SK-N-SH (cell line): ENCODE measurements around the gene UBE2I. TPM values are rescaled to one million over a fixed set of nuclear protein-coding genes. Genes with fewer than 3 reads are reported as not detected.

Experiments
- CTCF ChIA-PET: fragments of 300-600, 350-600 bp; formaldehyde crosslinking; extraction: SDS; loops from one replicate; lab custom pipeline; 2021; lab: Yijun Ruan, JAX
- POLR2A ChIA-PET: fragments of 350-600 bp; sonication (Branson Sonifier 250); formaldehyde crosslinking; extraction: SDS; loops from one replicate; lab custom pipeline; 2020; ENCODE audit warnings: antibody characterized with exemption, inconsistent platforms; lab: Yijun Ruan, JAX
- DNase-seq: peaks from one replicate; pipeline ENCODE4 v3.0.0; 2012
- H2AFZ ChIP-seq: fragments of 200-600 bp; sonication (generic); 2 replicates; pipeline ENCODE4 v1.8.1; 2016; ENCODE audit warnings: antibody characterized with exemption, mild to moderate bottlenecking, low read depth
- H3F3A ChIP-seq: fragments of 200-600 bp; sonication (generic); replicated peaks from 2 replicates; pipeline ENCODE3; 2016; ENCODE audit warnings: antibody characterized with exemption, mild to moderate bottlenecking; ENCODE audit not compliant: insufficient read depth
- H3K27ac ChIP-seq, 2 experiments: fragments of 200-500 bp in 1 of 2; fragments of 200-600 bp in 1 of 2; sonication (Bioruptor generic) in 1 of 2; sonication (generic), shearing (Covaris generic) in 1 of 2; 2 replicates each; pipeline versions ENCODE4 v1.5.1 to v1.6.1; 2014 to 2016; ENCODE audit warnings: low read depth in 2 of 2, inconsistent platforms in 1 of 2, low read length in 1 of 2, mild to moderate bottlenecking in 1 of 2, mixed read lengths in 1 of 2
- H3K27me3 ChIP-seq: fragments of 200-600 bp; sonication (generic), shearing (Covaris generic); 2 replicates; pipeline ENCODE4 v1.6.1; 2016; ENCODE audit warnings: mixed run types; ENCODE audit not compliant: insufficient read depth
- H3K36me3 ChIP-seq, 2 experiments: fragments of 200-500 bp in 1 of 2; fragments of 200-600 bp in 1 of 2; sonication (Bioruptor generic) in 1 of 2; sonication (generic) in 1 of 2; replicated peaks in 1 of 2; 2 replicates each; pipeline versions ENCODE3 to v1.5.1; 2014 to 2016; ENCODE audit warnings: low read length in 1 of 2, mild to moderate bottlenecking in 1 of 2; ENCODE audit not compliant: insufficient read depth in 2 of 2, control insufficient read depth in 1 of 2
- H3K4me1 ChIP-seq, 2 experiments: fragments of 200-500 bp in 1 of 2; fragments of 200-600 bp in 1 of 2; sonication (Bioruptor generic) in 1 of 2; sonication (generic), shearing (Covaris generic) in 1 of 2; 2 replicates each; pipeline versions ENCODE4 v1.5.1 to v1.6.1; 2014 to 2016; ENCODE audit warnings: low read depth in 1 of 2, low read length in 1 of 2, mixed run types in 1 of 2; ENCODE audit not compliant: insufficient read depth in 2 of 2, control insufficient read depth in 1 of 2
- H3K4me2 ChIP-seq: fragments of 200-600 bp; sonication (generic), shearing (Covaris generic); 2 replicates; pipeline ENCODE4 v1.6.1; 2017; ENCODE audit warnings: mixed run types
- H3K4me3 ChIP-seq, 2 experiments: fragments of 200-500 bp in 1 of 2; fragments of 200-600 bp in 1 of 2; sonication (Bioruptor generic) in 1 of 2; sonication (generic), shearing (Covaris generic) in 1 of 2; 2 replicates each; pipeline versions ENCODE4 v1.5.1 to v1.8.1; 2014 to 2016; ENCODE audit warnings: low read depth in 2 of 2, inconsistent platforms in 1 of 2, low read length in 1 of 2, mild to moderate bottlenecking in 1 of 2, mixed read lengths in 1 of 2, moderate library complexity in 1 of 2
- H3K79me2 ChIP-seq: fragments of 200-600 bp; sonication (generic); 2 replicates; pipeline ENCODE4 v1.8.1; 2017; ENCODE audit warnings: mild to moderate bottlenecking; ENCODE audit not compliant: insufficient read depth
- H3K9ac ChIP-seq: fragments of 200-600 bp; sonication (generic); 2 replicates; pipeline ENCODE4 v1.6.1; 2017; ENCODE audit warnings: mixed run types
- H3K9me2 ChIP-seq: fragments of 200-600 bp; sonication (generic); 2 replicates; pipeline ENCODE4 v1.6.1; 2017; ENCODE audit warnings: mixed run types
- H3K9me3 ChIP-seq: fragments of 200-600 bp; sonication (generic); 2 replicates; pipeline ENCODE4 v1.6.1; 2017; ENCODE audit warnings: mixed run types, mild to moderate bottlenecking, moderate library complexity
- H4K20me1 ChIP-seq: fragments of 200-600 bp; sonication (generic); 2 replicates; pipeline ENCODE4 v1.6.1; 2017; ENCODE audit warnings: mild to moderate bottlenecking, mixed run types; ENCODE audit not compliant: insufficient read depth
- CHD2 ChIP-seq: fragments of 150-350 bp; IDR thresholded peaks from 2 replicates; pipeline ENCODE4 v1.6.1; 2018; ENCODE audit warnings: low read length; ENCODE audit not compliant: partially characterized antibody
- GABPA ChIP-seq: IDR thresholded peaks from 2 replicates; pipeline ENCODE4 v1.4.0; 2012; ENCODE audit warnings: low read depth, mild to moderate bottlenecking
- IRF3 ChIP-seq: fragments of 150-350 bp; IDR thresholded peaks from 2 replicates; pipeline ENCODE4 v1.6.1; 2016; ENCODE audit warnings: mild to moderate bottlenecking, low read depth, low read length
- POLR2AphosphoS5 ChIP-seq: IDR thresholded peaks from 2 replicates; pipeline ENCODE4 v1.6.1; 2012; ENCODE audit warnings: low read depth, low read length
- RFX5 ChIP-seq: IDR thresholded peaks from 2 replicates; pipeline ENCODE4 v1.6.1; 2012; ENCODE audit warnings: mild to moderate bottlenecking, improper control_type of control experiment, low read length
- TAF1 ChIP-seq: IDR thresholded peaks from 2 replicates; pipeline ENCODE4 v1.6.1; 2012; ENCODE audit warnings: low read depth, mild to moderate bottlenecking, low read length, moderate library complexity, borderline replicate concordance
- ZBTB33 ChIP-seq: IDR thresholded peaks from 2 replicates; pipeline ENCODE4 v1.4.0; 2012; ENCODE audit warnings: low read depth, borderline replicate concordance
- WGBS: methylation state at CpG from one replicate; pipeline ENCODE4 v1.1.6; 2017; ENCODE audit warnings: low lambda C conversion rate; 5-methylcytosine and 5-hydroxymethylcytosine counted together
- polyA plus RNA-seq, 3 experiments: library from polyadenylated mRNA; depleted of rRNA; stranded (reverse); fragments of >200 nt; gene quantifications; 2 replicates each; pipeline ENCODE4 v1.2.3, GENCODE V29; 2012

The UBE2I gene
- polyA plus RNA-seq, 1 of the 3 experiments (the other 2 are of a cell fraction): 107 TPM

GRCh38 chr16:1306334-1306733 is 3.1 kb upstream of the UBE2I start (continued):
- TF ChIP-seq ZBTB33 (no peak), POLR2AphosphoS5 (no peak)

GRCh38 chr16:1308036-1308976 is 1.1 kb upstream of the UBE2I start:
- DNase-seq: no peak
- CTCF ChIA-PET: interaction anchor here (1.8 kb wide), 1 partner anchor 8 kb away, joined by 6 read pairs; no protein-coding TSS in a partner anchor

More at GRCh38 chr16:1308036-1308976, 1.1 kb upstream of the UBE2I start:
- Histone ChIP-seq H3K36me3 (peaks cover 0 to 10% of the 10 kb centered on the region in 2 experiments), H3F3A (peaks cover 4% of the 10 kb centered on the region), H3K9me3 (no peaks in the 10 kb centered on the region), H4K20me1 (peaks cover 34% of the 10 kb centered on the region), H3K4me1 (peaks cover 10 to 27% of the 10 kb centered on the region in 2 experiments; a peak in 2 of 4 replicates), H2AFZ (peak overlapping the region; percentile 82; the same call in 1 of the 2 replicates), H3K4me3 (peak overlapping the region; percentile 59 to 74), H3K9ac (peak overlapping the region; percentile 100; the same call in 1 of the 2 replicates), H3K79me2 (peaks cover 35% of the 10 kb centered on the region), H3K27ac (peak overlapping the region; percentile 83 to 98; a peak in 3 of 4 replicates), H3K4me2 (peak overlapping the region; percentile 63), H3K9me2 (no peaks in the 10 kb centered on the region), H3K27me3 (no peaks in the 10 kb centered on the region)
- POLR2A ChIA-PET: interaction anchor here (0.5 to 1.5 kb wide), 4 partner anchors 24 to 104 kb away, joined by 3 to 7 read pairs (median 4); no protein-coding TSS in a partner anchor
- TF ChIP-seq RFX5: no peak
- no peak for TF ChIP-seq IRF3
- TF ChIP-seq CHD2: peak; percentile 60
- TF ChIP-seq TAF1: peak; percentile 15; the same call in 1 of the 2 replicates
- TF ChIP-seq GABPA: peak; percentile 36; the same call in 1 of the 2 replicates
- WGBS: 8% methylated on average over 15 of the region's 43 CpGs
